Loucy (cell line): ENCODE results near the gene TP53AIP1.

Experiments used
- H2AFZ ChIP-seq: fragments of 200-600 bp; sonication (generic); 2 replicates; pipeline ENCODE4 v1.6.0; 2016; ENCODE audit warnings: antibody characterized with exemption, mild to moderate bottlenecking, low read length, moderate library complexity
- H3F3A ChIP-seq: fragments of 200-600 bp; 2 replicates; pipeline ENCODE4 v1.6.0; 2016; ENCODE audit warnings: antibody characterized with exemption, low read depth, mild to moderate bottlenecking
- H3K27me3 ChIP-seq: fragments of 200-600 bp; sonication (generic); 2 replicates; pipeline ENCODE4 v1.6.1; 2014; ENCODE audit warnings: low read length, mild to moderate bottlenecking; ENCODE audit not compliant: insufficient read depth, poor library complexity, severe bottlenecking
- H3K36me3 ChIP-seq: fragments of 200-600 bp; sonication (generic); 2 replicates; pipeline ENCODE4 v1.6.1; 2016; ENCODE audit warnings: low read length; ENCODE audit not compliant: insufficient read depth
- H3K4me1 ChIP-seq: fragments of 200-600 bp; sonication (generic); 2 replicates; pipeline ENCODE4 v1.5.1; 2014; ENCODE audit warnings: low read length, mild to moderate bottlenecking; ENCODE audit not compliant: insufficient read depth, poor library complexity, severe bottlenecking
- H3K4me2 ChIP-seq: fragments of 200-600 bp; sonication (generic); 2 replicates; pipeline ENCODE4 v1.6.0; 2014; ENCODE audit warnings: antibody characterized with exemption, low read length, low read depth, mild to moderate bottlenecking; ENCODE audit not compliant: poor library complexity, severe bottlenecking
- H3K4me3 ChIP-seq: fragments of 200-600 bp; sonication (generic); 2 replicates; pipeline ENCODE4 v1.5.1; 2014; ENCODE audit warnings: low read length, mild to moderate bottlenecking, mixed read lengths; ENCODE audit not compliant: poor library complexity, severe bottlenecking
- H3K79me2 ChIP-seq: fragments of 200-600 bp; sonication (generic); 2 replicates; pipeline ENCODE4 v1.6.1; 2014; ENCODE audit warnings: low read length; ENCODE audit not compliant: insufficient read depth
- H3K9ac ChIP-seq: fragments of 200-600 bp; sonication (generic); 2 replicates; pipeline ENCODE4 v1.6.0; 2014; ENCODE audit warnings: mild to moderate bottlenecking, low read depth, low read length, moderate library complexity; ENCODE audit not compliant: poor library complexity, severe bottlenecking
- H3K9me2 ChIP-seq: fragments of 200-600 bp; sonication (generic); replicated peaks from 2 replicates; pipeline ENCODE4 v1.6.1; 2016; ENCODE audit warnings: low read depth, low read length, mixed read lengths
- H3K9me3 ChIP-seq: fragments of 200-600 bp; sonication (generic); 2 replicates; pipeline ENCODE4 v1.6.1; 2014; ENCODE audit warnings: mild to moderate bottlenecking, antibody characterized with exemption, low read length, low read depth; ENCODE audit not compliant: insufficient read depth
- H4K20me1 ChIP-seq: fragments of 200-600 bp; sonication (generic); 2 replicates; pipeline ENCODE4 v1.6.0; 2014; ENCODE audit warnings: antibody characterized with exemption, low read length, mild to moderate bottlenecking; ENCODE audit not compliant: insufficient read depth, poor library complexity, severe bottlenecking
- CTCF ChIP-seq: fragments of 200-600 bp; sonication (generic); conservative IDR thresholded peaks from 2 replicates; pipeline ENCODE4 v1.5.1; 2014; ENCODE audit warnings: mild to moderate bottlenecking, antibody characterized with exemption, low read length
- EZH2phosphoT487 ChIP-seq: fragments of 200-600 bp; IDR thresholded peaks from 2 replicates; pipeline ENCODE4 v1.6.1; 2018; ENCODE audit warnings: antibody characterized with exemption, mild to moderate bottlenecking, moderate library complexity, borderline replicate concordance

The TP53AIP1 gene

GRCh38 chr11:128894685-128895084, 48.0 kb downstream of the TP53AIP1 start:
- Histone ChIP-seq H4K20me1 (no peaks in the 10 kb centered on the region), H3K4me1 (peaks cover 16% of the 10 kb centered on the region), H2AFZ (no peak overlapping the region), H3K9ac (no peak overlapping the region), H3K36me3 (no peaks in the 10 kb centered on the region), H3F3A (no peaks in the 10 kb centered on the region), H3K79me2 (no peaks in the 10 kb centered on the region), H3K4me2 (no peak overlapping the region), H3K4me3 (no peak overlapping the region), H3K9me2 (no peaks in the 10 kb centered on the region), H3K27me3 (peaks cover 26% of the 10 kb centered on the region), H3K9me3 (no peaks in the 10 kb centered on the region)
- TF ChIP-seq EZH2phosphoT487 (no peak), CTCF (no peak)

- no peaks in the 10 kb centered on the region for H3K79me2 ChIP-seq
These were observed 48.4 kb downstream of the TP53AIP1 start for GRCh38 chr11:128894286-128894681.

GRCh38 chr11:128893578-128894285, 48.9 kb downstream of the TP53AIP1 start:
- Histone ChIP-seq H3K9me3 (no peaks in the 10 kb centered on the region), H3K9me2 (no peaks in the 10 kb centered on the region), H3K4me3 (peak overlapping the region; percentile 42), H3K79me2 (no peaks in the 10 kb centered on the region), H3K4me2 (peak overlapping the region; percentile 60), H3K27me3 (peaks cover 32% of the 10 kb centered on the region), H2AFZ (no peak overlapping the region), H3F3A (no peaks in the 10 kb centered on the region), H3K36me3 (no peaks in the 10 kb centered on the region), H4K20me1 (no peaks in the 10 kb centered on the region), H3K9ac (no peak overlapping the region), H3K4me1 (peaks cover 16% of the 10 kb centered on the region)
- TF ChIP-seq CTCF (no peak), EZH2phosphoT487 (no peak)

More at GRCh38 chr11:128894286-128894681, 48.4 kb downstream of the TP53AIP1 start:
- Histone ChIP-seq H3K9me2 (no peaks in the 10 kb centered on the region), H2AFZ (no peak overlapping the region), H3K4me3 (peak overlapping the region; percentile 42), H3K4me2 (peak overlapping the region; percentile 60), H3K9ac (no peak overlapping the region), H3K27me3 (peaks cover 30% of the 10 kb centered on the region), H4K20me1 (no peaks in the 10 kb centered on the region), H3K9me3 (no peaks in the 10 kb centered on the region), H3F3A (no peaks in the 10 kb centered on the region), H3K36me3 (no peaks in the 10 kb centered on the region), H3K4me1 (peaks cover 16% of the 10 kb centered on the region)
- TF ChIP-seq EZH2phosphoT487 (no peak), CTCF (no peak)
